OCI-LY3 (cell line): ENCODE measurements around the gene MAP6D1.

ENCODE experiments used
- H2AFZ ChIP-seq: fragments of 200-600, 300-600 bp; shearing (Covaris generic); 2 replicates; pipeline ENCODE4 v1.6.0; 2014; ENCODE audit warnings: antibody characterized with exemption, low read depth, low read length
- H3K27ac ChIP-seq: fragments of 200-600, 300-600 bp; sonication (generic); 2 replicates; pipeline ENCODE4 v1.5.1; 2014; ENCODE audit warnings: mild to moderate bottlenecking, low read length, moderate library complexity, mixed read lengths
- H3K27me3 ChIP-seq: fragments of 200-600, 300-600 bp; sonication (generic); 2 replicates; pipeline ENCODE4 v1.6.1; 2014; ENCODE audit warnings: low read depth, low read length, mixed read lengths
- H3K36me3 ChIP-seq: fragments of 200-600, 300-600 bp; sonication (generic); replicated peaks from 2 replicates; pipeline ENCODE3; 2014; ENCODE audit warnings: low read depth, low read length, mixed read lengths
- H3K4me1 ChIP-seq: fragments of 300-600, 200-600 bp; sonication (generic); 2 replicates; pipeline ENCODE4 v1.6.1; 2014; ENCODE audit warnings: low read length, mixed read lengths
- H3K4me2 ChIP-seq: fragments of 200-600, 300-600 bp; sonication (generic); 2 replicates; pipeline ENCODE4 v1.6.1; 2014; ENCODE audit warnings: low read length, mixed read lengths
- H3K4me3 ChIP-seq: fragments of 300-600, 200-600 bp; sonication (generic); 2 replicates; pipeline ENCODE4 v1.5.1; 2014; ENCODE audit warnings: antibody characterized with exemption, mild to moderate bottlenecking, low read length, moderate library complexity
- H3K79me2 ChIP-seq: fragments of 300-600, 200-600 bp; shearing (Covaris generic); 2 replicates; pipeline ENCODE4 v1.6.1; 2014; ENCODE audit warnings: mild to moderate bottlenecking, low read length, mixed read lengths
- H3K9ac ChIP-seq: fragments of 300-600, 200-600 bp; shearing (Covaris generic); 2 replicates; pipeline ENCODE4 v1.6.0; 2014; ENCODE audit warnings: mild to moderate bottlenecking, low read length, moderate library complexity
- H3K9me3 ChIP-seq: fragments of 200-600, 300-600 bp; shearing (Covaris generic); 2 replicates; pipeline ENCODE4 v1.6.1; 2014; ENCODE audit warnings: low read length, mixed read lengths; ENCODE audit not compliant: insufficient read depth
- H4K20me1 ChIP-seq: fragments of 200-600, 300-600 bp; sonication (generic); 2 replicates; pipeline ENCODE4 v1.6.1; 2016; ENCODE audit warnings: low read length, mixed read lengths; ENCODE audit not compliant: insufficient read depth
- CTCF ChIP-seq: fragments of 200-600, 300-600 bp; sonication (generic); IDR thresholded peaks from 2 replicates; pipeline ENCODE4 v1.5.1; 2014; ENCODE audit warnings: antibody characterized with exemption, low read length, low read depth
- EZH2phosphoT487 ChIP-seq: fragments of 200-600 bp; shearing (Covaris generic); IDR thresholded peaks from 2 replicates; pipeline ENCODE4 v1.6.1; 2018; ENCODE audit warnings: antibody characterized with exemption, mixed run types, low read depth

Gene MAP6D1

GRCh38 chr3:183766107-183766506 is 59.3 kb downstream of the MAP6D1 start:
- Histone ChIP-seq H3K79me2 (no peaks in the 10 kb centered on the region), H3K27ac (no peak overlapping the region), H3K27me3 (no peaks in the 10 kb centered on the region), H3K4me2 (no peak overlapping the region), H3K4me3 (no peak overlapping the region), H3K9me3 (no peaks in the 10 kb centered on the region), H3K4me1 (no peaks in the 10 kb centered on the region), H3K36me3 (peaks cover 40% of the 10 kb centered on the region), H2AFZ (no peak overlapping the region), H4K20me1 (no peaks in the 10 kb centered on the region), H3K9ac (no peak overlapping the region)
- TF ChIP-seq EZH2phosphoT487 (no peak), CTCF (no peak)
